Skeletal muscle satellite cell (primary cell): ENCODE data around the gene HCFC1R1.

ENCODE experiments used
- H3K27me3 ChIP-seq: 2 replicates; pipeline ENCODE4 v1.7.0; 2013; ENCODE audit warnings: low read length; ENCODE audit not compliant: control insufficient read depth, insufficient read depth
- H3K36me3 ChIP-seq: 2 replicates; pipeline ENCODE4 v1.7.0; 2013; ENCODE audit warnings: mild to moderate bottlenecking, control low read depth, low read length; ENCODE audit not compliant: insufficient read depth
- H3K4me1 ChIP-seq: 2 replicates; pipeline ENCODE4 v1.7.0; 2013; ENCODE audit warnings: low read length; ENCODE audit not compliant: control insufficient read depth, insufficient read depth
- H3K4me2 ChIP-seq: 2 replicates; pipeline ENCODE4 v1.7.0; 2013; ENCODE audit warnings: mild to moderate bottlenecking, low read length
- H3K4me3 ChIP-seq: 2 replicates; pipeline ENCODE4 v1.7.0; 2013; ENCODE audit warnings: low read length
- H3K9ac ChIP-seq: 2 replicates; pipeline ENCODE4 v1.7.0; 2013; ENCODE audit warnings: mild to moderate bottlenecking, low read depth, low read length, moderate library complexity
- H3K9me3 ChIP-seq: replicated peaks from 2 replicates; pipeline ENCODE4 v1.7.0; 2013; ENCODE audit warnings: mild to moderate bottlenecking, control low read depth, low read length

HCFC1R1 gene

DNA sequence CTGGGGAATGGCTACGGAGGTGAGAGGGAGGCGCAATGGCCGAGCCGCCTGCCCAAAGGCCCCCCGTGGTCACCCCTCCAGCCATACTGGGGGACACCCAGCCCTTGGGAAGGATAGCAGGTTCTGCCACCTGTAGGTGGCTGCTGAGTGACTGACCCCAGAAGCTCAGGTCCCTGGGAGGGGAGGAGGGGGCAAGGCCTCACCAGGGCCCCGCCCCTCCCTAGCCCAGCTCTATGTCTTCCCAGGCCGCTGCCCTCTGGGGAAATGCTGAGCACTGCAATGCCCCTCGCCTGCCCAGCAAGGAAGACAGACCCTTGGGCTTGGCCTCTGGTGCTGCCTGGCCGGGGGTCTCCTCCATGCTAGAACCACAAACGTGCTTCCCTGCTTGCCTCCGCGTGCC lies 22.4 kb downstream of the HCFC1R1 start:
- Histone ChIP-seq H3K4me1 (no peaks in the 10 kb centered on the region), H3K4me2 (no peak overlapping the region), H3K9ac (no peak overlapping the region), H3K27me3 (peaks cover 14% of the 10 kb centered on the region), H3K9me3 (no peaks in the 10 kb centered on the region), H3K36me3 (no peaks in the 10 kb centered on the region), H3K4me3 (no peak overlapping the region)

DNA sequence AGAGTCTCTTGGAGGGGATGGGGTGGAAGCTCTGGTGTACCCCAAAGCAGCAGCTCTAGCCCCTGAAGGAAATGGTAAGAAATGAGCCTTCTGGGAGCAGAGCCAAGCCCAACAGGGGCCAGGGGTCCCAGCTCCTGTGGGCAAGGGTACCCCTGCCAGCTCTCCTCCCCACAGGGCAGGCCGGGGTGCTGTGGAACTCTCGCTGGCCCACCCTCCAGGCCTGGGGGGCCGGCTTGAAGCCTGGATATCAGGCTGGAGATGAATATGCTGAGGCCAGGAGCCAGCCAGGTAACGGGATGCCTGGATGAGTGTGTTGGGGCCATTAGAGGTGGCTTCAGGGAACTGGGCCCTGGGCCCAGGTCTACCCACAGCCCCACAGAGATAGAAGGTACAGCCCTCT lies 23.2 kb downstream of the HCFC1R1 start:
- no peak overlapping the region for H3K9ac ChIP-seq
- H3K36me3 ChIP-seq = no peaks in the 10 kb centered on the region
- H3K9me3 ChIP-seq = no peaks in the 10 kb centered on the region
- no peak overlapping the region for H3K4me3 ChIP-seq
- no peak overlapping the region for H3K4me2 ChIP-seq
- no peaks in the 10 kb centered on the region for H3K4me1 ChIP-seq
- H3K27me3 ChIP-seq = peaks cover 14% of the 10 kb centered on the region

DNA sequence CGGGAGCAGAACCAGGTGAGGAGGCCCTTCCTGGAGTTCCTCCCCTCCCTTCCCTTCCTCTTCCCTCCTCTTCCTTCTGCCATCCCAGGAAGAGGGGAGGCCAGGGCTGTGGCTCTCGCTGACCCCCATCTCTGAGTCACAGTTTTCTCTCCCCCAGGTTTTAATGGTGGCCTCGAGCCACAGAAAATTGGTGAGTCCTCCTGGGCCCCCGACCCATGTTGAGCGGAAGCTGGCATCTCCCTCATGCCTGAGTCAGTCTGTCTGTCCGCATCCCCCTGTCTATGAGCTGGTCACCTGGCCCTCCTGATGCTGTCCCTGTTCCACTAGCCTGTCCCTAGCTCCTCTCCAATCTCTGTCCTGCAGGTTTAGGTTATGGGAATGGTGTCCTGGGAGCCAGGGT lies 23.8 kb downstream of the HCFC1R1 start:
- Histone ChIP-seq H3K9me3 (no peaks in the 10 kb centered on the region), H3K9ac (no peak overlapping the region), H3K4me2 (no peak overlapping the region), H3K4me1 (no peaks in the 10 kb centered on the region), H3K36me3 (no peaks in the 10 kb centered on the region), H3K4me3 (no peak overlapping the region), H3K27me3 (peaks cover 14% of the 10 kb centered on the region)

DNA sequence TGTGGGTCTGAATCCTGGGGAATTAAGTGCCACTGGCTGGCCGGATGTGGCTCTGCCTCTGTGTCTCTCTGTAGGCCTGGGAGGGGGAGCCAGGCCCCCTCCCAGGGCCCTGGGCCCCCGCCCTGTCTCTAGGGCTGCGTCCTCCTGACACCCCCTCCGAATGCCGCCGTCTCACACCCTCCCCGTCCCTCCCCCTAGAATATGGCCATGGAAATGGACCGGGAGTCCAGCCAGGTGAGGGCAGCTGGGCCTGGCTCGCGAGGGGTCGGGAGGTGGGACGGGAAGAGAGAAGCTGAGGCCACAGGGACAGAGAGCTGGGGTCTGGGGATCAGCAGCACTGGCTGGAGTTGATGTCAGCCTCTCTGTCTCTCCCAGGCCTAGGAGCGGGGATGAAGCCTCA lies 27.4 kb downstream of the HCFC1R1 start:
- H3K4me2 ChIP-seq = no peak overlapping the region
- no peak overlapping the region for H3K4me3 ChIP-seq
- H3K27me3 ChIP-seq = peaks cover 14% of the 10 kb centered on the region
- H3K4me1 ChIP-seq = no peaks in the 10 kb centered on the region
- no peaks in the 10 kb centered on the region for H3K9me3 ChIP-seq
- no peaks in the 10 kb centered on the region for H3K36me3 ChIP-seq
- no peak overlapping the region for H3K9ac ChIP-seq

DNA sequence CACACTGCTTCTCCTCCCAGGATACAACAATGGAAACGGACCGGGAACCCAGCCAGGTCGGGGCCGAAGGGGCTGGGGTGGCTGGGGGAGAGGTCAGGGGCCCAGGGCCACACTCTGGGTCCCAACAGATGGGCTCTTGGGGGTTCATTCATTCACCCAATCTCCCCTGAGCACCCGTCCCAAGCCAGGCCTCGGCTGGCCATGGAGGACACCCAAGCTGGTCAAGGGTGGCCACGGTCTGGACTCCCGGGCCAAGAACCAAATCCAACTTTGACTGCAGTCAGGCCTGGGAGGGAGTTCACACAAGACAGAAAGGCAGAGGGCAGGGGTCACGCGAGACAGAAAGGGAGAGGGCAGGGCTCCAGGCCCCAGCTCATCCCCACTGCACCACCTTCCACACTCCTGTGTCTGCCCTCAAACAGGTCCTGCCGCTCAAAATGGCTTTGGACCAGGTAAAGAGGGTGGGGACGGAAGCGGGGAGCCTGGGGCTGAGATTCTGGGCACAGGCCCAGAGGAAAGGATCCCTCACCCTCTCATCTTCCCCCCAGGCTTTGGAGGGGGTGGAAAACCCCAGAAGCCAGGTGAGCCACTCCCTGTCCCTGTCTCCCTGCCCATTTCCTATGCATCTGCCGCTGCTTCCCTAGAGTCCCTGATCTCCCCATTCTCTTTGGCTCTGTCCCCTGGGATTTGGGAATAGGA lies 31.2 kb downstream of the HCFC1R1 start:
- no peaks in the 10 kb centered on the region for H3K4me1 ChIP-seq
- peaks cover 4% of the 10 kb centered on the region for H3K27me3 ChIP-seq
- H3K9me3 ChIP-seq = no peaks in the 10 kb centered on the region
- no peak overlapping the region for H3K4me2 ChIP-seq
- no peak overlapping the region for H3K9ac ChIP-seq
- no peak overlapping the region for H3K4me3 ChIP-seq
- H3K36me3 ChIP-seq = no peaks in the 10 kb centered on the region

DNA sequence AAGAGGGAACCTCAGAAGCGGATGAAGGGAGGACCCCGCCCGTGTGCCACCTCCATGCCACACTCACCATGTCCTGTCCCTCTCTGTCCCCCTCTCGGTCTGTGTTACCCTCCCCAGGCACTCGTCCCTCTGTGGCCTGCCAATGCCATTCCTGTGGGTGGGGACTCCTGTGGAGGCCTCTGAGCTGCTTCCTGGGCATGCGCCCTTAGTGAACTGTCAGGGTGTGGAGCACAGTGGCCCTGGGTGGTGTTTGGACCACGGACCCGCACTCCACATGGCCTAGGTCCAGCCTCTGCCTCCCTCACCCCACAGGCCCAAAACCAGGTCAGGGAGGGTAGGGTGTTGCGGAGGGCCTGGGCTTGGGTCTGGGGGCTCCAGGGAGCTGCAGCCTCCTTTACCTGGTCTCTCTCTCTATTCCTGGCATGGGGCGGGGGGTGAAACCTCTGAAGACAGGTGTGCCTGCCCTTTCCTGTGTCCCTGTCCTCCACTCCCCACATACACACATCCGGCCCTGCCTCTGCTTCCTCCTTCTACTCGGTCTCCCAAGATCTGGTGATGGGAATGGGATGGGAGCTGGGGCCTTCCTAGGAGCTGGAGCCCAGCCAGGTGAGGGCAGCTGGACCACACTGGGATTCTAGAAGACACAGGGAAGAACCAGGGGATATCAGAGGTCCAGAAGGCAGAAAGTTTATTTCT lies 32.0 kb downstream of the HCFC1R1 start:
- Histone ChIP-seq H3K4me2 (no peak overlapping the region), H3K9me3 (no peaks in the 10 kb centered on the region), H3K27me3 (peaks cover 4% of the 10 kb centered on the region), H3K9ac (no peak overlapping the region), H3K4me3 (no peak overlapping the region), H3K4me1 (no peaks in the 10 kb centered on the region), H3K36me3 (no peaks in the 10 kb centered on the region)

DNA sequence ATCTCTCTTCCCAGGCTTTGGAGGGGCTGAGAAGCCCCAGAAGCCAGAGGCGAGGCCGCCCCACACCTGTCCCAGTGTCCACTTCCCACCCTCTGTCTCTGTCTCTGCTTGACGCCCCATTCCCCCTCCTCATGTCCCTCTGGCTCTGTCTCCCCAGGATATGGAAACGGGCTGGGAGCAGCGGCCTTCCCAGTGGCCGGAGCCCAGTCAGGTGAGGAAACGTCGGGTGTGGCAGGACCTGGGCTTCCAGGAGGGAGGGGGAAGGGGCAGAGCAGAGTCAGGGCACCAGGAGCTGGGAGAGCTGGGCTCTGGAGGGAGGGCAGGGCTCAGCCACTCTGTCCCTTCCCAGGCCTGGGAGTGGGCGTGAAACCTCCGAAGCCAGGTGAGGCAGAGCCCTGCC lies 32.9 kb downstream of the HCFC1R1 start:
- Histone ChIP-seq H3K4me1 (peaks cover 1% of the 10 kb centered on the region), H3K27me3 (no peaks in the 10 kb centered on the region), H3K4me3 (no peak overlapping the region), H3K4me2 (no peak overlapping the region), H3K36me3 (no peaks in the 10 kb centered on the region), H3K9me3 (no peaks in the 10 kb centered on the region), H3K9ac (no peak overlapping the region)

DNA sequence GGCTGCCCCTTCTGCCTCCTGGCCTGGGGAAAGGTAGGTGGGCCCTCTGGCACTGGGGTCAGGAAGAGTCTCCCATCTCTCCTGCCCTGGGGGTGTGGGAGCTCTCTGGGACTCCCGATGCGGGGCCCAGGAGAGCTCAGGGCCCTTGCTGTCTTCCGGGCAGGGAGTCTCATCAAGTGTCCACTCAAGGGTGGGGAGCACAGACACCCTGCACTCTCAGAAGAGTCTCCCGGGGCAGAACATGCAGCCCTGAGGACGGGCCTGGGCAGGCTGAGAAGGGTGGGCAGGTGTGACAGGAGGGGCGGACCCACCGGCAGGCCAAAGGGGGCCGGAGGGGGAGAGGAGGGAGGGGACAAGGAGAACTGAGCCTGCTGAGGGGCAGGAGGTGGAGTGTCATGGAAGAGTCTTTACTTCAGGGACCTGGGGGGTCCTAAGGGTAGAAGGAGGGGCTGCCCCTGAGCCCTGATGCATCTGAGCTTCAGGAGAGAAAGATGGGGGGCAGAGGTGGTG lies 35.1 kb downstream of the HCFC1R1 start:
- Histone ChIP-seq H3K4me1 (peaks cover 14% of the 10 kb centered on the region), H3K4me3 (no peak overlapping the region), H3K9ac (no peak overlapping the region), H3K27me3 (no peaks in the 10 kb centered on the region), H3K36me3 (no peaks in the 10 kb centered on the region), H3K9me3 (no peaks in the 10 kb centered on the region), H3K4me2 (no peak overlapping the region)

DNA sequence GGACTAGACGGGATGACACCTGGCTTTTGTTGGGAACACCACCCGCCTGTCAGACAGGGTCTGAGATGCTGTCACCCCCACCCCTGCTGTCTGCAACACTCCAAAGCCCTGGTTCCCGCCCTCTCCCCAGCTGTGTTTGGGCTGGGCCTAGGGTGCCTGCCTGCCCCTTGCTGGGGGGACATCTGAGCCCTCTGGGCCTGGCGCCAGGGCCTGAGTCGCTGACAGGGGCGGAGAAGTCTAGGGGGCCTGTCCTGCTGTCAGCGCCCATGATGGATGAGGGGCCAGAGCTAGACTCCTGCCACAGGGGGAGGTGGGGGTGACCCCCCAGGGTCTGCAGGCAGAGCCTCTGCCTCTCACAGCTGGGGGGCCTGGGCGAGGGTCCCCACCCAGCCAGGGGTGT lies 35.9 kb downstream of the HCFC1R1 start:
- Histone ChIP-seq H3K9ac (no peak overlapping the region), H3K9me3 (no peaks in the 10 kb centered on the region), H3K4me2 (no peak overlapping the region), H3K27me3 (no peaks in the 10 kb centered on the region), H3K36me3 (no peaks in the 10 kb centered on the region), H3K4me3 (no peak overlapping the region), H3K4me1 (peaks cover 14% of the 10 kb centered on the region)

DNA sequence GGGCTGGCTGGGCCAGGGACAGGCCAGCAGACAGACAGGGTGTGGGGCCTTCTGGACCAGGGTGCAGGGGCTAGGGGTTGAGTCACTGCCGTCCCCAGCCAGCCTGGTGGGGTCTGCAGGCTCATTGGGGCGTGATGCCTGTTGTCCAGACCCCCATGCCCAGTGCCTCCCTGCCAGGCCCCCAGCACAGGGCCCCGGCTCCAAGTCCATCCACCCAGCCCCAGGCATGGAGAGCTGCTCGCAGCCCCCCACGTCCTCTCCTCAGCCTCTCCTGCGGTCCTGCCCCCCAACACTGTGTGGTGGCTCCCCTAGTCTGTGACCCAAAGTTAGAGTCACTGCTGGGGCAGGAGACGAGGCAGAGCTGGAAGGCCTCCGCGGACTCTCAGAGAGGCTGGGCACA lies 36.5 kb downstream of the HCFC1R1 start:
- no peak overlapping the region for H3K4me2 ChIP-seq
- no peak overlapping the region for H3K4me3 ChIP-seq
- peaks cover 14% of the 10 kb centered on the region for H3K4me1 ChIP-seq
- no peaks in the 10 kb centered on the region for H3K9me3 ChIP-seq
- H3K27me3 ChIP-seq = no peaks in the 10 kb centered on the region
- no peak overlapping the region for H3K9ac ChIP-seq
- no peaks in the 10 kb centered on the region for H3K36me3 ChIP-seq

DNA sequence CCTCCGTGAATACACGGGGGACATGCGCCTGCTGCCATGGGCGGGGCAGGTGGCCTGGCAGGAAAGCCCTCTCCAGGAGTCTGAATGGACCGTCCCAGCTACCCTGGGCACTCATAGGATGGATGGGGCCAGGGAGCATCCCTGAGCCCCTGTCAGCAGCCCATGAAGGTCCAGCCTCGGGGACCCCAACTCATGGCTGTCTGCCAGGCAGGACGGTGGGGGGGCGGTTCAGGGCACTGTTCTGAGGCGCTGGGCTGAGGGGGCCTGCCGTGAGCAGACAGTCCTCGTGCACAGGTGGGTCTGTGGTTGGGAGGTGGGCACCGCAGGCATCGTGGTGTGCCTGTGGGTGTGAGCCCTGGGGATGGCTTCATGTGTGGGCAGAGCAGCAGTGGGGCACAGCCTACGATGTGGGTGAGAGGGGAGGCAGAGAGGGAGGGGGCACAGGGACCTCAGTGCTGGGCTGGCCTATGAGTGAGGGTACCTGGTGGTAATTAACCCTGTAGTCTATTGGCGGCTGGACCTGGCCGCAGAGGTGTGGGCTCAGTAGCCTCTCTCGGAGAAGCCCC lies 37.0 kb downstream of the HCFC1R1 start:
- Histone ChIP-seq H3K9me3 (no peaks in the 10 kb centered on the region), H3K4me3 (no peak overlapping the region), H3K36me3 (no peaks in the 10 kb centered on the region), H3K4me2 (no peak overlapping the region), H3K4me1 (peaks cover 14% of the 10 kb centered on the region), H3K9ac (no peak overlapping the region), H3K27me3 (no peaks in the 10 kb centered on the region)
